DMS53 (cell line): ENCODE data around the gene CD63.

ENCODE experiments used
- DNase-seq: peaks from one replicate; lab custom pipeline; 2025; lab: John Stamatoyannopoulos, UW

CD63 gene

GRCh38 chr12:55739025-55739378 lies 10.2 kb upstream of the CD63 start:
- DNase-seq, result no peak

DNA sequence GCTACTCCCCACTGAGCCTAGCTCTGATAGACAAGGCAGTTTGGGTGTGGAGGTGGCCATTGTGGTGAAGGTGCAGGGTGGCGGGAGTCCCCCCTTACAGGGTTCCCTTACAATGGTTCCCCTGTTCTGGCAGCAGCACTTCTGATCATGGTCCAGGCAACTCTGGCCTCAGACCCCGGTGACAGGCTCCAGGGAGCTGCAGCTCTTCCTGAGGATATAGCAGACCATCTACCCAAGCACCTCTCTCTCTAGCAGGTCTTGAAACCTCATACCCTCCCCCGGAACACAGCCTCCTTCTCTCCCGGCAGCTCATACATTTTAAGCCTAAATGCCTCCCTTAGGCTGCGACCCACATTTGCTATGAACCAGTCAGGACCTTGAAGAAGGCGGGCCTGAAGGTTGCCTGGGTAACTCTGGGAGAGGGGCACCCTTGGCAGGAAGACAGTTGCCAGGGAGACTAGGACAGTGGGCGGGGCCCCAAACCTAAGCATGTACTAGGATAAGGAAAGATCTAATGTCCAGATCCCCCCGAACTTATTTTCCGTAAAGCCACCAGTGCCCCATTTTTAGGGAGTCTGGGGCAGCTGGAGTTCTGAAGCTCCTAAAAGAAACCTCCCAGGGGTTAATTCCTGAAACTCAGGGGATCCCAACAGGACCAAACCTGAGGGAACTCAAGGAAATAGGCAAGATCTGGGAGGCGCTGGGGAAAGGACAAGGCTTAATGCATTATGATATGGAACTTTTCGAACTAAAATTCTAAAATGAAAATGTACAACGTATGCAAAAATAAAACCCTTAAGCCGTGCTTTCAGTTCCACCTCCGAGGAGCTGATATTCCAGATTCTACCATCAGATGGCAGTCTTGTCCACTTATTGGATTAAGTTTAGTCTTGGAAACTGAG lies 9.6 kb upstream of the CD63 start:
- peak; percentile 88 for DNase-seq

DNA sequence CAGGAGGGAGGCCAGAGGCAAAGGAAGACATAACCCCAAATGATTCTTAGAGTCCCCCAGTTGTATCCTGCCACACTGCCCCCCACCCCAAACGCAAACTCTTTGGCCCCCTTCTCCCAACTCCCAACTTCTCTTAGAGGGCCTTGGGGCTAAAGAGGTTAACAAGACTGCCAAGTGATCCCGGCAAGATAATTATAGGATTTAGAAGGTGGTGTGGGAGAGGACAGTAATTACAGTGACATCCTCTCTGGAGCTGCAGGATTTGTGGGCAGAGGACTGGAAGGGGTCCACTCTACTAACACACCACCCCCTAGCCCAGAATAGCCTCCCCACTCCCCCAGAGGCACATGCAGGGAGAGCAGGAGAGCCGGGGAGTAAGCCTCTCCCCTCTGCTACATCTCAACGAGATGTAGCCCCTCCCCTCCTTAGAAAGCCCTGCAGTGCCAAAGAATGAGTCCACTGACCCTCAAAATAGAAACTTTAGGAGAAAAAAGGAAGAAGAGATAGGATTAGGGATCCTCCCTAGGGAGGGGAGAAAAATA lies 8.8 kb upstream of the CD63 start:
- peak; percentile 36 for DNase-seq

DNA sequence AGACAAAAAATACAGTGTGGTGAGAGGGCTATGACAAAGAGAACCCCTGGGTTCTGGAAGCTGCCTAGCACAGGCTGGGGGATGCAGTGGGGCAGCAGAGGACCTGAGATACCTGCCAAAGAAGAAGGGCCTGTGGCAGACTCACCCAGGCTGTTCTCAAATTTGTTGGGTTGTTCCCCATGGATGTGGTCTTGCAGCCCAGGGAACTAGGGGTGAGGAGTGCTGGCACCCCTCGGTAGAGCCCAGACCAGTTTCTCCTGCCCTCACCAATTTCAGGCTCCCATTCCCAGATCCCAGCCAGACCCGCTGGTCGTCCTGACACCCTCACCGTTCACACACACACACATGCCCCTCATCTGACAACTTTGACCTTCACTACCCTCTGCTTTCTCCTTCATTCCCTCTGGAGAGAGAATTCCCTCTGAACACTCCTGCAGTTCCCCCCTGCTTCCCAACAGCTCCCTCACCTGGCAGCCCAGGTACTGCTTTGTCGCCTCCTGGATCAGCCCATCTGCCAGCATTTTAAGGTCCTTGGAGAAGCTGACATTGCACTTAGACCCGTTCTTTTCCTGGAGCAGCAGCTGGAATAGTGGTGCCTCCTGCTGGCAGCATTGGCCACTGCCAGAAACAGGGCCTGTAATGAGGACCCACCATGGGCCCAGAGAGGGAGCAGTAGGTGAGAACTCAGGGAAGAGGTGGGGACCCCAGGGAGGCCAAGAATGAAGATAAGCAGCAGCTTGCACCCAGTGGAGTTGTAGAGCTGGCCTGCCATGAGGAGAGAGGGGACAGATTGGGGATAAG lies 8.2 kb upstream of the CD63 start:
- DNase-seq, result peak; percentile 95

- DNase-seq, result no peak
Measured at GRCh38 chr12:55736076-55736475, 7.3 kb upstream of the CD63 start.

DNA sequence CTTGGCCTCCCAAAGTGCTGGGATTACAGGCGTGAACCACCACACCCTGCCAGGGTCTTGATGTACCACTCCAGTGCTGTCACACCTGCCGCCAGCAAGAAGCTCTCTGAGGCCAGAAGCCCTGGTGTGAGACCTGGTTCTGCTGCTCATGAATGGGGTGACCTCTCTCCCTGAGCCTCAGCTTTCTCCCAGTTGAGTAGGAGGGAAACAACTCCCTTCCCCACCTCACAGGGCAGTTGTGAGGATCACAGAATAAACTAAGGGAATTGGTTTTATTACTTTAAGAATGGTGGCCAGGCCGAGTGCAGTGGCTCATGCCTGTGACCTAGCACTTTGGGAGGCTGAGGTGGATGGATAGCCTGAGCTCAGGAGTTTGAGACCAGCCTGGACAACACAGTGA lies 5.8 kb upstream of the CD63 start:
- no peak for DNase-seq

- DNase-seq, result no peak
Measured at GRCh38 chr12:55733858-55734257, 5.0 kb upstream of the CD63 start.

DNA sequence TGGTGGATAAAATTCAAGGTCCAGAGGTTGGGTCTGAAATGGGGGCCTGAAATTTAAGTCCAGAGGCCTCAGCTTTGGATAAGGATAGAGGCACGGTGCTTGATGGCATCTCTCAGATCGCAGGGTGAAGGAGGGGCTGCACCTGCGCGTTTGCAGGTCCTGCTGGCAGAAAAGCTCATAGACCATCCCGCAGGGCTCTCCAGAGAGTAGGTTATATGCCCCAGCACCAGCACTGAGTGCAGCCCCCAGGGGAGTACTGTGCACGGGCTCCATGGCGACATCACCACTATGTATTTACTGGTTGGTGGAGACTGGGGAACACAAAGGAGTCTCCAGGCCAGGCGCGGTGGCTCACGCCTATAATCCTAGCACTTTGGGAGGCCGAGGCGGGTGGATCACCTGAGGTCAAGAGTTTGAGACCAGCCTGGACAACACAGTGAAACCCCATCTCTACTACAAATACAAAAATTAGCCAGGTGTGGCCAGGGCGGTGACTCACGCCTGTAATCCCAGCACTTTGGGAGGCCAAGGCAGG lies 4.3 kb upstream of the CD63 start:
- DNase-seq, result no peak

GRCh38 chr12:55732288-55732687 lies 3.5 kb upstream of the CD63 start:
- DNase-seq, result no peak

GRCh38 chr12:55729819-55730818 lies 1.3 kb upstream of the CD63 start:
- peak; percentile 31 for DNase-seq

DNA sequence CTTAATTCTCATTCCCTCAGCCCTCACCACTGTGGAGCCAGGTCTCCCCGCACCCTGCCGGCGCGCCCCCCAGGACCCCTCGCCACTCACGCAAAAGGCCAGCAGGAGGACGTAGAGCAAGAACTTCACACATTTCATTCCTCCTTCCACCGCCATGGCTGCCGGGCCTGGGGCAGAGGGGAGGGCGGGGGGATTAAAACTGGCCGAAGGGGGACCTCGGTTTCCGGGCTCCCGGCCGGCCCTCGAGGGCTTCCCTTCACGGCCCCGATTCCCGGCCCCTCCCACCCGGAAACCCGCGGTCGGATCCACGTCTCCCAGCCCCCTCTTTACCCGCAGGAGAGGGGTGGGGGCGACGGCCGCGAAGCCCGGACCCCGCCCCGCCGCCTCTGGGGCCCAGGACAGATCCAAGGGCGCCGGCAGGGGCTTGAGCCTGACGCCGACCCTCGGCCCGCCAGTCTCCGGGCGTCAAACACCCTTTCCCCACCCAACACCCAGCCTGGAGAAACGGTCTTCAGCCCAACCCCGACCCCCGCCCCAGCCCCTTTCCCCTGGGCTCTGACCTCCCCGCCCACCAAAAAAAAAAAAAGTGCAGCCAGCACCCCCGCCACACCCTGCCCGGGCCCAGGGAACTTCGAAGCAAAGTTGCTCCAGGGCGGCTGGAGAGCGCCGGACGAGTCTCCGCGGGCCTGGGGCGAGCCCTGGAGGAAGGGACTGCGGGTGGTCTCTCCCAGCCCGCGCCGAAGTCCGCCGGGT lies 447 bp downstream of the CD63 start:
- DNase-seq, result peak; percentile 76

DNA sequence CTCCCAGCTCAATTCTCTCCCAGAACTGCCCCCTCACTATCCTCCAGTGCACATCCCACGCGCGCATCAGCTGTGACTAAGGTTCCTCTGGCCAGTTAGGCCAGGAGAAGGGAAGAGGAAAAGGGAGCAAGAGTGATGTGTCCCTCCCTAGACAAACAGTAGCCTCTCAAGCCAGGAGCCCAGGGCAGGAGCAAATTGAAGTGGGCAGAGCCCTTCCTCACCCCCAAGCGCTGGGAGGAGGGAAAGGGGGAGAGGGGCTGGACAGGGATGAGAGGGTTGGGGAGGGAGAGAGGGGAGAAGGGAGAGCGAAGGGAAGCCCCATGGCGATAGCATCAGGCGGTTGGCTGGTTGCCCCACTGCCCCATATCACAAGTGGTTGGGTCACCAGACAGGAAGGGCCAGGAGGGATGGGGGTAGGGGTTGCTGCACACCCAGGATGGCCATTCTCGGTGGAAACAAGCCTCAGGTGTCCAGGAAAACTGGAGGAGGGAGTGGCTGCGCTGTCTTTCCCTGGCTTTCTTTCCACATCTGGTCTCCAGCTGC lies 1.1 kb downstream of the CD63 start:
- peak; percentile 77 for DNase-seq

- no peak for DNase-seq
Measured at GRCh38 chr12:55726971-55727370, 1.8 kb downstream of the CD63 start.

GRCh38 chr12:55725556-55725955 lies 3.3 kb downstream of the CD63 start:
- DNase-seq, result no peak

GRCh38 chr12:55724940-55725309 lies 3.9 kb downstream of the CD63 start:
- no peak for DNase-seq

DNA sequence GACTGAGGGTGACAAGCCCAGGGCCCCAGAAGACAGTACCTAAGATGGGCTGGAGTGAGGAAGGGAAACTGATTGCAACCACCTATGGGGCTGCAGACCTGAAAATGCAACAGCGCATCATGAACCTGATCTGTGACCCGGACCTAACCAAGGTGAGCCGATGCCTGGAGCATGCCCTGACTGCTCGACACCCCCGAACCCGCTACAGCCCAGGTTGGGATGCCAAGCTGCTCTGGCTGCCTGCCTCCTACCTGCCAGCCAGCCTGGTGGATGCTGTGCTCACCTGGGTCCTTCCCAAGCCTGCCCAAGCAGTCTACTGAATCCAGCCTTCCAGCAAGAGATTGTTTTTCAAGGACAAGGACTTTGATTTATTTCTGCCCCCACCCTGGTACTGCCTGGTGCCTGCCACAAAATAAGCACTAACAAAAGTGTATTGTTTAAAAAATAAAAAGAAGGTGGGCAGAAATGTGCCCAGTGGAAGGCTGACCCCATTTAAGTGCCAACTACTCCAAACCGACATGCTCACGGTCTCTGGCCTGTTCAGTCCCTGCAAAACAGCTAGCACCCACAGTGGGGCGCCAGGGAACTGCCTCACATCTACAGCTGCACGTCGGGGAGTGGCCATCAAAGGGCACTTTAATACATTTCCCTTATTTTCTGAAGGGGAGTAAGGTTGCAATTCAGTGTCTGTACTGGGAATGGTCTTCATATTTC lies 4.4 kb downstream of the CD63 start:
- DNase-seq, result peak; percentile 85

- DNase-seq, result no peak
Measured at GRCh38 chr12:55723516-55724225, 5.1 kb downstream of the CD63 start.

DNA sequence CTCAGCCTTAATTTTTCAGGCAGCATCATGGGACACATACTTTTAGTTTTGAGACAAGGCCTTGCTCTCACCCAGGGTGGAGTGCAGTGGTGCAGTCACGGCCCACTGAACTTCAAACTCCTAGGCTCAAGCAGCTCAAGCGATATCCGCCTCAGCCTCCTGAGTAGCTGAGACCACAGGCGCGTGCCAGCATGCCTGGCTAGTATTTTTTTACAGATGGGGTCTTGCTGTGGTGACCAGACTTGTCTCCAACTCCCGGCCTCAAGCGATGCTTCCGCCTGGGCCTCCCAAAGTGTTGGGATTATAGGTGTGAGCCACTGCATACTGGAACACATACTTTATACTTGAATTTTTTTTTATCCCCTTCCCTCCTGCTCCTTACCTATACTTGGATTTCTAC lies 5.9 kb downstream of the CD63 start:
- DNase-seq, result no peak

DNA sequence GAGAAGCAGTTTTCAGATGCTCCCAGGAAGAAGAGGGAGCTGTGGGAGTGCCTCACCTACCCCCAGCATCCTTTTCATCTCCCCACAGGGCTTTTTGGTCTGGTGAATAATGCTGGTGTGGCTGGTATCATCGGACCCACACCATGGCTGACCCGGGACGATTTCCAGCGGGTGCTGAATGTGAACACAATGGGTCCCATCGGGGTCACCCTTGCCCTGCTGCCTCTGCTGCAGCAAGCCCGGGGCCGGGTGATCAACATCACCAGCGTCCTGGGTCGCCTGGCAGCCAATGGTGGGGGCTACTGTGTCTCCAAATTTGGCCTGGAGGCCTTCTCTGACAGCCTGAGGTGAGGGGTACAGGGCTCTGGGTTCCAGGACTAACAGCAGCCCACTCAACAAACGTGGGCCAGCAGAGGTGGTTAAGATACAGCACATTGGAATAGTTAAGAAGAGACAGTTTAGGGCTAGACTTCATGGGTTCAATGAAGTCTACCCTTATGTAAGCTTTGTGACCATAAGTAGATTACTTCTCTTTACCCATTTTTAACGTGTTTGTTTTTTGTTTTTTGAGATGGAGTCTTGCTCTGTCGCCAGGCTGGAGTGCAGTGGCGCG lies 7.1 kb downstream of the CD63 start:
- DNase-seq, result no peak
